NCI-H345 treated with DMSO at 0.1 percent for 48 hours (cell line): ENCODE data around the gene HIVEP3.

Experiments
- DNase-seq: peaks from one replicate; lab custom pipeline; 2025; ENCODE audit not compliant: unreplicated experiment; lab: John Stamatoyannopoulos, UW

The HIVEP3 gene

DNA sequence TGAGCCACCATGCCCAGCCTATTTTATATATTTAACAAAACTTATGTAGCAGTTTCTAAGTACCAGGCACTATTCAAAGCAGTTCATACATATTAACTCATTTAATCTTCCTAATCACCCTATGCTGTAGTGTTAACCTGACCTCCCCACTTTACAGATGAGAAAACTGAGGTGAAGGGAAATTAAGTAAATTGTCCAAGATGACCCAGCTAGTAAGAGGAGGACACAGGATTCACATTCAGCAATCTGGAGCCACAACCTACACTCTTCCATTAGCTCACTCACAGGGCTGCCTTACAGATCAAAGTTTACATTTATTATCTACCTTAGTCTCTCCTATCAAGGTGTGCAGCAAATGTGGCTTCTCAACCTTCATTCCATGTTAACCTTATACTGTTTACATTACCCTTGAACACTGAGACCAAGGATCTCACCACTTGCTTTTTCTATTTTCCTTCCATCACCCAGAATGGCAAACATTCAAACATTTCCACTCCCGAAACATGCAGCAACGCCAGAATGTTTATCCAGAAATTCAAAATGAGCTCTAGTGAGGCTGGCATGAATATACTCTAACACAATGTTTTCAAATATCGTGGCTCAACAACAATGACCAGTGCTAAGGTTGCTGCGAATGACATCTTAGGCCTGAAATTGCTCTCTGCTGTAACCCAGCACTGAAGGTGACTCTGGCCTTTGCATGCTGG lies 24.5 kb downstream of the HIVEP3 start:
- no peak for DNase-seq

DNA sequence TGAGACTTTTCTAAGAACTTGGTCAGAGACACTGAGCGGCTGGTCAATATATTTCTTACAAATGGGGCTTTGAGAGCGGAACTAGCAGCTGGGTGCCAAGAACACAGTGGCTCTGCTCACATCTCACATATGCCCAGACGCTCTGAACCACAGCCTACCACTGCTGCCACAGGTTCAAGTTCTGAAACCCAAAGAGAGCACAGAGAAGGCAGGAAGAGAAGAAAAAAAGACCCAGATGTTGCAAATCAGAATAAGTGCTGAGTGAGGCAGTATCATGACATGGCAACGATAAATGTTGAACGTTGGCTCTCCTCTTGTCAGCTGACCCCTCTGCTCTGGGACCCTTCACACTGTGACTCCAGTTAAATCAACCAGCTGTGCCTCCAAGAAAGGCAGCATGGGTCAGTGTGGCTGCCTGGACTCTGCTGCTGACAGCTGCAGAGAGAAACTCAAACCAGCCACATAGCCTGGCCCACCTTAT lies 26.4 kb downstream of the HIVEP3 start:
- DNase-seq: no peak

DNA sequence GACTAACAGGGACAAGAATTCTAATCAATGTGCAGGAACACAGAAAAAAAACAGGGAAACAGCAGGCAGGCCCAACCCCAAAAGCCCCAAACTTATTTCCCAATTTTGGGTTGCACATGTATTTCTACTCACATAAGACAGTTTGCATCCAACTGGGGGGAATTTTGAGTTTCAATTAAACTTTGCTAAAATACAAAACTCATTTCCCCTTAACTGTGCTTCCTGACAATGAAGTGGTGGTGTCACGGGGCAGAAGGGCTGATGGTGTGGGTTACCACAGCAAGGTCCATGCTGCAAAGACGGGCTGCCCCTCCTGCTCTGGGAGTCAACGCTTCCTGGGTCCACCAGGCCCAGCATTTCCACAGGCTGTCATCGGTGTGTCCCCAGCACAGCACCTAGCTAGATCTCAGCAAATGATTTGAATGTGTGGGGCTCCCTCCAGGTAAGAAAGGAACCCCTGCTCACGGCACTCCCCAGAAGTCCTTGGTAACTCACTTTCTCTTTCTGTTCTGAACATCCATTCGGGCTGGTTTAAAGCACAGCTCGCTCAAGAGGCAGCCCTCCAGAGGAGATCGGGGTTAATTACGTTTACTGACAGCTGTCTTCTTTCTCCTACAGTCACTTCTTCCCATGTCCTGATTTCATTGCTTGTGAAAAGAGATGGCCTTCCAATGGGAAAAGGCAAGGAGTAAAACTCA lies 27.4 kb downstream of the HIVEP3 start:
- no peak for DNase-seq

DNA sequence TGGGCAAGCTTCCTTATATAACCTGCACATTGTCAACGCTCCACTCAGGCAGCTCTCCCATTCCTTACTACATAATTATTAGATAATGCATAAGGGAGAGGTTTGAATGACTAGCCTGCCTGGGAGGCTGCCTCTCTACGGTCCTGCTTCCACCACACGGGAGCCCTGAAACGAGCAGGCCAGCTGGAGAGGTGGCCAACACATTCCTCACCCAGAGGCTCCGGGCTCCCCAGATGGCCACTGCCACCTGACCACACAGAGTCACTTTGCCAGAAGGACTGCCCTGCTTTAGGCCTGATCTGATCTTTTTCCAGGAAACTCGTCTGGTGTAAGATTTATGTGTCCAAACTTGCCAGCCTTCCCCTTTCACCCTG lies 27.9 kb downstream of the HIVEP3 start:
- DNase-seq: no peak

DNA sequence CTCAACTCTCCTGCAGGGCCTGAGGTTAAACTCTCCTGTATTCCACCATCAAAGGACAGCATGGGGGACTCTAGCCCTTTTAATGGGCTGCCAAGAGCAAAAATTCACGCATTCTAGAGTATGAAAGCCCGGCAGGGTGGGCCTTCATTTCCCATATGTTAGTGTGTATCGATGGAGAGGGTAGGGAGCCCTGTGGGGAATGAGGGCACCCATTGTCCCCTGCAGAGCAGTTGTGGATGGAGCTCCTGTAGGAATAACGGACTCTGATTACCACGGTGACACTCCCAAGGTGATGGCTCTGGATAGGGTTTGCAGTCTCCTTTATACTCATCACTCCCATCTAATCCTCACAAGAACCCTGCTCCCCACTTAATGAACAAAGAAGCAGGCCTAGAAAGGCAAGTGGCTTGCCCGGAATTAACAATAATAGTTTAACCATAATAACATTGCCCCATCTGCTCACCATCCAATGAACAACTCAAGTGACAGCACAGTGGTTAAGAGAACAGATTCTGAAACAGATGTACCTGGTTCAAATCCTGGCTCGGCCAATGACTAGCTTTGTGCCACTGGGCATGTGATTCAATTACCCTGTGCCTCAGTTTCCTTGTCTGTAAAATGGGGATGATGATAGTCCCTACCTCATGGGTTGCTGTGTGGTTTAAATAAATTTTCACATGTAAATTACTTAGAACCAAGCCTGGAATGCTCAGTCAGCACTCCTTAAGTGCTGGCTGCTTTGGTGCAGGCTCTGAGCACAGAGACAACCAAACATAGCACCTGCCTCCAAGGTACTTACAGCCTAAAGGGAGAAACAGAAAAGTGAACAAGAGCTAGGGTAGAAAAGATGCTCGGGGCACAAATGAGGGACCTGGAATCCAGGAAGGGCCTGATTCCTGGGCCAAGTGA lies 29.0 kb downstream of the HIVEP3 start:
- DNase-seq: no peak

DNA sequence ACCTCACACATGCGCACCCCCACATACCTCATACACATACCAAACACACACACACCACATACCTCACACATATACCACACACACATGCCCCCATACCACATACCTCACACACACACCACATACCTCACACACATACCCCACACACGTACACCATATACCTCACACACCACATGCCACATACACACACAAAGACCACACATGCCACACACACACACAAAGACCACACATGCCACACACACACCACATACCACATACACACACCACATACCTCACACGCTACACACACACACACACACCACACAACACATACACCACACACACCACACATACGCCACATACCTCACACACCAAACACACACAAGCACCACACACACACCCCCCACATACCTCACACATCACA lies 30.0 kb downstream of the HIVEP3 start:
- DNase-seq: no peak

DNA sequence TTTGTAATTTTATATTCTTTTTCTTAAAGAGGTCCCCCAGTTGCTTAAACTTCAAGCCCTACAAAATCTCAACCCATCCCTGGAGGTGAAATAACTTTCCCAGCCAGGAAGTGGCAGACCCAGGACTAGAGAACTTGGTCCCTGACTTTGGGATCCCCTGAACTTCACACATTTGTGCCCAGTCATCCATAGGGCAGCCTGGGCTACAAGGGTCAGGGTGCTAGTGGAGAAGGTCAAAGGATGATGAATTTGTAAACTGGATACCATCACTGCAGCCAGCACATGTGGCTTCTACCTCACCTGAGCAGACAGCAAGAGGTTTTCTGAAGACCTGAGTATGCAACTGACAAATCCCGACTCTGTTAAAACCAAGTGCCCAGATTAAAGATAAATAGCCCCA lies 31.4 kb downstream of the HIVEP3 start:
- no peak for DNase-seq

DNA sequence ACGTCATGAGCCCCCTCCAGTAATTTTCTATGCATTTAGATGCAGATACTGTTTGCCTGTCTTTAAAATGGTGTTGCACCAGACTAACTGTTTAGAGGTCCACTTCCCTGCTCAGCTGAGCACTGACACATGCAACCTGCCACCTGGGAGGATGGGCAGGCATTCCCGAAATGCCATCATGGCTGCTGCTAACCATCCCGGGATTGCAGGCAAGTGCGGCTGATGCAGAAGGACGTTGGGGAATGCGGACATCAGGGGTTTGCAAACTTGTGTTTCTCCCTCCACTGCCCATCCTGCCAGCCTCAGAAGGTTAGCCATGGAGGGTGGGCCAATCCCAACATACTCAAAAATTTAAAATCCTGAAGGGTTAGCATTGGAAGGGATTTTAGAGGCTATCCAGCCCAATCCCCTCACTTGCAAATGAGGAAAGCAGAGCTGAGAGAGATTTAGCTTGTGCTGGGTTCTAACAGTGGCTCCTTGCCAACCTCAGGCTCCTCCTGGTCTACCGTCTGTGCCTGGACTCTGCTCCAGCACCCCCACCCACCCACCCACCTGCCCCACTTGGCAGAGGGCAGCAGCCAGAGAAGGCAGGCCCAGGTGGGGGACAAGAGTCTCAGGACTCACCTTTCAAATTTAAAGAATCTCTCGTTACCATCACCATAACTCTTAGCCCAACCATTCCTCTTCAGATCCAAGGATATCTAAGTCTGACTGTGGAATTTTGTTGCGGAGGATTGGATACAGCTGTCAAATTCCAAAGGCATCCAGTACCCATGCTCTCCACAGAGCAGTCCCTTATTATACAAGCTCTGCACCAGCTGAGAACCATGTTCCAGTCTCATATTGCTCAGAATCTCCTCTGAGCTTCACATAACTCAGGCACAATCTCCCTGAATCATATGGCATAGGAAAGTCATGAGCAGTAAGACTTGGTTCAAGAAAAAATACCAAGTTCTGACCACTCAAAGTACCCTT lies 34.2 kb downstream of the HIVEP3 start:
- no peak for DNase-seq

DNA sequence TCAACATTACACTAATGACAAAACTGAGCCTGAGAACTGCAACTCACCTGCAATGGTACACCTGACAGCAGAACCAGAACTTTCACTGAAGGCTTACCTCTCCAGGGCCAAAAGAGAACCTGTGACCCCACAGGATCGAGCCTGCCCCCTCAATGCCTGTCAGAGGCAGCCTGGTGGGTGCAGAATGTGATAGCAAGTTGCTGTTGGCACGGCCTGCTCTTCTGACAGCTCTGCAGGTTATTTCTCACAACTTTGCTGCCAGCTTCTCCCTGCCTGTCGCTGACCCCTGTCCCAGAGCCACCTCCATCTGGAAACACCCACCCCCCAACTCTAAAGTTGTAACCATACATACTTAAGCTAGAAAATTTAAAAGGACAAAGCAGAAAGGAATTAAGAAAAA lies 35.2 kb downstream of the HIVEP3 start:
- DNase-seq: no peak

DNA sequence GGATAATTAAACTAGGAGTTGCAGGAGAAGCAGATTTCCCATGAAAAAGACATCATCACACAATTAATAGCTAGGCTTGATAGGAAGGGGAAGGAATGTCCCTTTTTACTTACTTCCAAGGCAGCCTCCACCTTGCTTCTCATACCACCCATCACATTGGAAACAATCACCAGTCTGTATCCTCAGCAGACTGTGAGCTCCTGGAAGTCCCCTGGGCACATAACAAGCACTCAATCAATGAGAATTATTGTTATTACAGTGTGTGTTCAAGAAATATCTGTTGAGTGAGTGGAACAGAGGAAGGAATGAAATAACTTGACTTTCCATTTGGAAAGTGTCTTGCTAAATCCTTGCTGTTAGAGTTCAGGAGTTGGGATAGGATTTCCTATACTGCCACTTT lies 36.2 kb downstream of the HIVEP3 start:
- DNase-seq: no peak

DNA sequence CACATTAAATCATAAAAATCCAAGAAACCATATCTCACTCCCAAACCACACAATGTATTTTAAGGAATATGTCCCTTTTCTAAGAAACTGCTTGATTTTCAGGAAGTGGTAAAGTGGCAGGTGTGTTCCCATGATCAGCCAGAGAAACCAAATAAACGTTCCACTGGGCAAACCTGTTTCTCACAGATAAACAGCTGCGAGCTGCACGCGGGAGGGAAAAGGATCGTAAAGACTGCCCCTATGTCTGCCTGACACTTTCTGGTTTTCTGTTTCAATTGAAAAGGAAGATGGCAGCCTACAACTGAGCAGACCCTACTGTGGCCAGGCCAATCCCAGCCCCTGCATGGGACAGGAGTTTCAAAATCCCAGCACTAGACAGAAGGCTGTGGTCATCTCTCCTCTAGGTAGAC lies 36.6 kb downstream of the HIVEP3 start:
- DNase-seq: no peak

DNA sequence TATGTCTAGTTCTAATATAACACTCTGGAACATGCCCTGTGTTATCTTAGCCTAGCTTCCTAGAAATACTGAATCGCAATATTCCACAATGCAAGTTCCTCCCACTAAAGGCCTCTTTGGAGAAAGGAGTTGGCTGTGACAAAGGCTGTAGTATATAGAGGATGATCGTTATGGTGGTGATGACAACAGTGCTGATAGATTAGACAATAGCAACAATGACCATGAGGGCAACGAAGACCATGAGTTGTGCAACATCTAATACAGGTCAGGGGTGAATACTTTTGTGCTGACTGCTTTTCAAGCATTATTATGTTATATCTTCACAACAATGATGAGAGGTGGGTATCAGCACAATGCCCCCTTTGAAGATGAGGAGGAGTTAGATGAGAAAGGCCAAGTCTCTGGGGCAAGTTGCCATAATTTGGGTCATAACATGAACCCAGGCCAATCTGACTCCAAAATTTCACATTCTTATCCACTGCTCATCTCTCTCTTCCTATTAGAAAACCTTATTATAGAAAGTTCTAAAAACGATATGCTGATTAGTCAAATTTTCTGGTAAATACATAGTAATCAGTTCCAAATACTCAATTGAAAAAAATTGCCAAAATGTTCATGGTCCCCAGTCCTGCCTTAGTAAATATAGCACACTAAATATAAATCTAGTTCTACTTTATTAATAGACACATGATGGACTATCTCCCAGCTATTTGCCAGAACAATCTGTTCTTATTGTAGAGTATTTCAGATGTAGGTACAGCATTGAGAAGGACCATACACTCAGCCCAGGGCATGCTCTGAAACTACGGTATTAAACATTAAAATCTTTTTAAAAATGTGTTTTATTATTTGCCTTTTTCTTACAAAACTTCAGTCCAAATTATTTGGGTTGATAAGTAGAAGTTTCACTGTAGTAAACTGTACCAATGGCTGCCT lies 37.5 kb downstream of the HIVEP3 start:
- DNase-seq: no peak

DNA sequence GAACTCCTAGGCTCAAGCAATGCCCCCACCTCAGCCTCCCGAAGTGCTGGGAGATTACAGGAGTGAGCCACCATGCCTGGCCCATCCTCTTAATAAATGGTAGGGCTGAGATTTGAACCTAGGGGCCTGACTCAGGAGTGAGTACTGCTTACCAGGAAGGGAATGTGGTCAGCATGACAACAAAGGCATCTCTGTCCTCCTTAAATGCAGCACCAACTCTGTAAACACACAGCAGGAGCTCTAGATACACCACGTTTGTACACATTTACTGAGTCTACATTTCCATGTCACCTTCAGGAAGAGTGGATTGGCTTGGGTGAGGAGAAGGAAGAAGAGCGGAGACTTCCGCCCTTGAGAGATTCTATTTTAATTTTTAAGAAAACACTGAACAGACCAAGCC lies 38.5 kb downstream of the HIVEP3 start:
- no peak for DNase-seq

DNA sequence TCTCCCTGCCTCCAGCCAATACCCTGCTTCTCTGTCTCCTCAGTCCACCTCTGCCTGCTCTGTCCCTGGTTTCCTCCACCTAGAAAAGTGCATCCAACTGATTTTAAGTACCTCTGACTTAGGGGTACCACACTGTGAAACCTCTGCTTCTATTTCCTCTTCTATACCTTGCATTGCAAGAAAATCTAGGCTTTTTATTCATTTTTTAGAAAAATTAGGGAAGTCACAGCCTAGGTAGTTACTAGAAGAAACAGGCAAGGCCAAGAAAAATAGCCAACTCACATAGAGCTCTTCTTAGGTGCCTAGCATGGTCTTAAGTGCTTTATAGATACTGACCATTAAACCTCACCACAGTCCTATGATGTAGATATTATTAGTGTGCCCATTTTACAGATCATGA lies 39.1 kb downstream of the HIVEP3 start:
- no peak for DNase-seq

DNA sequence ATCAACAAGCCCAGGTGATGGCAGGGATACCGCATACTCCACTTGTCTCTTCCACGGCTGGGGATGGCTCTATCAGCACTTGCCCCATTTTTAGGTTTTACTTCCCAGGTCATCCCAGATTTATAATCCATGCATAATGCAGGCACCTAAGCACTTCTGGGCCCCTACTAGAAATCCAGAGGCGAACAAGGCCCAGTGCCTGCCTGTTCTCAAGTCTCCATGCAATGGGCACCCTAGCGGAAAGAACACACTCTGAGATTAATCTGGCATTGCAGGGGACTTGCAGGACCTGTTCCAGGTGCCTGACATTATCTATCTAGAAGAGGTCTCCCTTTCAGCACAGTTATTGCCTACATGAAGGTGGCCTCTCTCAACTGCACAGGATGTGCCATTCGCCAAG lies 39.8 kb downstream of the HIVEP3 start:
- DNase-seq: no peak

DNA sequence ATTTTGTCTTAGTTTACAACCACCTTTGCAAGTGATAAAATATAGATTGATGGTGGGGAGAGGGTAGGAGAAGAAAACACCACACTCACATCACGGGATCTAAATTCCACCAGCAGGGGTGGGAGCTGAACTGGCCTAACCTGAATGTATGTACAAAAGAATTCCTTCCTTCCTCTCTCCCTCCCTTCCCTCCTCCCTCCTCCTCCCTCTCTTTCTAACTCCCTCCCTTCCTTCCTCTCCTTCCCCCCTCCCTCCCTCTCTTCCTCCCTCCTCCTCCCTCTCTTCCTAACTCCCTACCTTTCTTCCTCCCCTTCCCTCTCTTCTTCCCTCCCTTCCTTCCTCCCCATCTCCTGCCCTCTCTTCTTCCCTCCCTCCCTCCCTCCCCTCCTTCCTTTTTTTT lies 40.2 kb downstream of the HIVEP3 start:
- no peak for DNase-seq

DNA sequence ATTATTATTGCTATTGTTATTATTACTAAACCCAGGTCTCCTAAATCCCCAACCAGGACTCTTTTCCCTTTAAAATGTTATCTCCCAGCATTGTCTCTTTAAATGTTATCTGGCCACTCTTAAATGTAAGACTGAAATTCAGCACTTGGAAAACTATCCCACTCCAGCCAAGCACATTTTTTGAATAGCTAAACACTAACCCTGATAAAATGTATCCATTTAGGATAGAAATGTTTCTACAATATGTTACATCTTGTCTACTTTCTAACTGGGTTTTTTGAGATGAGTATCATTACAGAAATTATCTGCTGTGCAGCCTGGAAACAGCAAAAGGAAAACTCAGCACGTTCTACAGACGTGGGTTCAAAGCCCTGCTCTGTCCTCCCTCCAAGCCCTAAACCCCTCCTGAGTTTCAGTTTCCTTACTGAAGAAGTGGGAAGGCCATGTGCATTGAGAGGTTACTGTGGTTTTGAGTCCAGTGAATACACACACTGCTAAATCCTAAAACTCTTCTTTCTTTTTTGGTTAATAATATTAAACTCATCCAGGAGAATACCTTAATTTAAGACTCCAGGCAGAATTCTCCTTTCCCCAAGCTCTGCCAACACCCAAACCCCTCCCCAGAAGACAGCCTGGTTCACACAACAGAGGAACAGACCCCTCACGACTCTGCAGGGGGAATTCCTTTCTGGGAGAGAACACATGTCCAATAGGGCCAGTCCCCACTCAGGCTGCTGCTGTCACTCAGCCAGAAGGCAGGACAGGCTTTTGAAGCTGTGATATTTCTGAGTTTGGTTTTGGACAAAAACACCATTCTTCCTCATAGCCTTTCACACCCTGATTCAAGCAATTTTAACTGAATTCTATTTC lies 41.9 kb downstream of the HIVEP3 start:
- DNase-seq: no peak

DNA sequence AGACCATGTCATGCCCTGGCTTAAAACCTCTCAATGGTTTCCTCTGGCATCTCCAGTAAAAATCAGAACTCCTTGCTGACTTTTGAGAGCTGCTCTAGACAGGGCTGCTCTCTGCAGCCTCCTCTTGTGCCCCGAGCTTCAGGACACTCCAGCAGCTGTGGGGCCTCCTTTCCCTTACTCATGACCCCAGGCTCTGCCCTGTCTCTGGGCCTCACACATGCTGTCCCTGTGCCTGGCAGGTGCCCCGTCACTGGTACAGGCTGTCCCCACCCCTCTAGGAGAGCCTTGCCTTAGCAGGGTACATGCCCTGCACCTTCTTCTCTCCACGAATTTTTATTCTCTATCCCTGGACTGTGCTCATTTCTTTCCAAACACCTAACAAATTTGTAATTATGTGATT lies 43.2 kb downstream of the HIVEP3 start:
- DNase-seq: no peak
